Measurements from ENCODE around the gene SLC46A2.

DNA sequence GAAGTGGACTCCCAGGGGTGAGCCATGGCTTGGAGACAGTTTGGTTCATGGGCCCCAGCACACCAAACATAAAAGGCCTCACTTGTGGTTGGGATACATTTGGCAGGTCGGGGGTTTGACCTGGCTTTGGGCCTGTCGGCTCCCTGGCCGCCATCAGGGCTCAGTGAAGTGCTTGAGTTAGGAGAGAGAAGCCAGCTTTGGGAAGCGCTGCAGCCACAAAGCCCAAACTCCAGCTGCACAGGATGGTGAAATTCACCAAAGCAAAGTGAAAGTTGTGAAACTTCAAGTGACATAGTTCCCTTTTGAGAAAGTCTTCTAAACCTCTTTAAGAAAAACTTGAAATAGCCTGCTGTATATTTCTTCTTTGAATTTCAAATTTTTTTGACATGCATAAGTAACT lies 27.5 kb downstream of the SLC46A2 start:
- TF ChIP-seq, protein P1, sequence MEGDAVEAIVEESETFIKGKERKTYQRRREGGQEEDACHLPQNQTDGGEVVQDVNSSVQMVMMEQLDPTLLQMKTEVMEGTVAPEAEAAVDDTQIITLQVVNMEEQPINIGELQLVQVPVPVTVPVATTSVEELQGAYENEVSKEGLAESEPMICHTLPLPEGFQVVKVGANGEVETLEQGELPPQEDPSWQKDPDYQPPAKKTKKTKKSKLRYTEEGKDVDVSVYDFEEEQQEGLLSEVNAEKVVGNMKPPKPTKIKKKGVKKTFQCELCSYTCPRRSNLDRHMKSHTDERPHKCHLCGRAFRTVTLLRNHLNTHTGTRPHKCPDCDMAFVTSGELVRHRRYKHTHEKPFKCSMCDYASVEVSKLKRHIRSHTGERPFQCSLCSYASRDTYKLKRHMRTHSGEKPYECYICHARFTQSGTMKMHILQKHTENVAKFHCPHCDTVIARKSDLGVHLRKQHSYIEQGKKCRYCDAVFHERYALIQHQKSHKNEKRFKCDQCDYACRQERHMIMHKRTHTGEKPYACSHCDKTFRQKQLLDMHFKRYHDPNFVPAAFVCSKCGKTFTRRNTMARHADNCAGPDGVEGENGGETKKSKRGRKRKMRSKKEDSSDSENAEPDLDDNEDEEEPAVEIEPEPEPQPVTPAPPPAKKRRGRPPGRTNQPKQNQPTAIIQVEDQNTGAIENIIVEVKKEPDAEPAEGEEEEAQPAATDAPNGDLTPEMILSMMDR (IDR thresholded peaks at IDR 0.05; ENCODE audit: insufficient read depth, low read length, poor library complexity, severe bottlenecking) = no peak
- no peak for TF ChIP-seq EZH2phosphoT487 (conservative IDR thresholded peaks at IDR 0.05; ENCODE audit: low read length)
